ENCODE results near the gene SLC9A4. TPM values are rescaled to one million over a fixed set of nuclear protein-coding genes. Genes with fewer than 3 reads are reported as not detected.
A peak's percentile ranks its signal among the peaks of the same experiment; 100 is the strongest.

The SLC9A4 gene
- polyA plus RNA-seq, 1 experiment, result not detected

DNA sequence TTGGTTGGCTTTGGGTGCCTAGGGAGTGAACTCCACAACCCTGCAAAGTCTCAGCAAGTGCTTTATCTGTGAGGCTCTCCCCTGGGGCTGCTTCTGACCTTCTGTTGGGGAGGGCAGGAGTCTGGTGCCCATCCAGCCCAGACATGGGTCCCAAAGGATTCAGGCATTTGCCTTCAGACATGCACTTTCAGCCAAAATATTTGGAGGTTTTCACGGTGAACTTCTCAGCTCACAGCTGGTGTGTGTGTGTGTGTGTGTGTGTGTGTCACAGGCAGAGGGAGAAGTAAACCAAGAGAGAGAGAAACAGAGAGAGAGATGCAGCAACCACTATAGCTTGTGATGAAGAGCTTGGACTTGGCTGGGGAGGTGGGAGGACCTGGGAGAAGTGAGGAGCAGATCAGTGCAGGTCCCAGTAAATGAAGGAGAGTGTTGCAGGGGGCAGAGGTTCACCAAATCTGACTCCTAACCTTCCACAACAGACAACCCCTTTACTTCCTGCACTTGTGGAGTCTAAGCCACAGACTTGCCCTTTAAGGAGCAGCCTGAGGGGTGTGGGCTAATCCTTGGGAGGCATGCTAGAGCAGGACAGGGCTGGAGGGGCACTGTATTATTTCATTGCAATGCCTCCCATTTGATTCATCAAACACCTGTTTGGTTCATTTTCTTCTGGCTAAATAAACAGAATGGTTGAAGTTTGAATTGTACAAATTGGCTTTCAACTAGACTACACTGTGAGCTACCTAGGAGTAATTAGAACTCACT is 14.1 kb downstream of the SLC9A4 start:
- CTCF ChIA-PET, result interaction anchor here (4.8 kb wide), 1 partner anchor 14 kb away, joined by 26 read pairs; the partner anchor contains the start of gene SLC9A4

DNA sequence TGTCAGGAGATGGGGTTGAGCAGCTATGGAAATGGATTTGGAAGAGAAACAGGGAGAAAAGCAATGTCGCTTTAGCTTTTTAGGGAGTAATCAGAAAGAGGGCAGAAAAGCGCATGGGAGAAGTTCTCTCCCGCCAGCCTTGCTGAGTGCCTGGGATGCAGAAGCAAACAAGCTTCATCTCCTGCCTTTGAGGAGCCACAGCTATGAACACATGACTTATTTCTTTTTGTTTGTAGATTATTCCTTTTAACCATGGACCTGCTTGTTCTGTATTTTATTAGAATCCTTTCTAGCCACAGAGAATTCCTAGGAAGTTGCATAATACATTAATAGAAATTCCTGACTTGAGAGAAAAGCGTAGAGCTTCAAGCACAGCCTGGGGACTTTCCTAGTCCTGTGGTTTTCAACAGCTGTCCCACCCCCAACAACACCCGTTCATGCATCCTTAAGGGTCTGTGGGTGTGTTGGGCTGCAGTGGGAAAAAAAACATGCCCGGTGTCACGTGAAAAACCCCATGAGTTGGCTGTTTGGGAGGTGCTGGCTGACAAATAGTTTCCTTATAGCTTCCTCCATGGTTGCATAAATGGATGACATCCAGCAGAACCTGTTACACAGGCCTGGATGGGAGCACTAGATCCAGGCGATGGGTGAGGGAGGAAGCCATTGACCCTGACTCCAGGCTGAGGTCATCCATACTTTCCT is 14.9 kb downstream of the SLC9A4 start:
- no peak overlapping the region for H3K4me3 ChIP-seq (ENCODE audit: low read depth, low read length)
- ChIA-PET CTCF (interaction anchor here (4.8 kb wide), 1 partner anchor 15 kb away, joined by 26 read pairs; the partner anchor contains the start of gene SLC9A4), POLR2A (no interaction called here)
- TF ChIP-seq, protein P1, sequence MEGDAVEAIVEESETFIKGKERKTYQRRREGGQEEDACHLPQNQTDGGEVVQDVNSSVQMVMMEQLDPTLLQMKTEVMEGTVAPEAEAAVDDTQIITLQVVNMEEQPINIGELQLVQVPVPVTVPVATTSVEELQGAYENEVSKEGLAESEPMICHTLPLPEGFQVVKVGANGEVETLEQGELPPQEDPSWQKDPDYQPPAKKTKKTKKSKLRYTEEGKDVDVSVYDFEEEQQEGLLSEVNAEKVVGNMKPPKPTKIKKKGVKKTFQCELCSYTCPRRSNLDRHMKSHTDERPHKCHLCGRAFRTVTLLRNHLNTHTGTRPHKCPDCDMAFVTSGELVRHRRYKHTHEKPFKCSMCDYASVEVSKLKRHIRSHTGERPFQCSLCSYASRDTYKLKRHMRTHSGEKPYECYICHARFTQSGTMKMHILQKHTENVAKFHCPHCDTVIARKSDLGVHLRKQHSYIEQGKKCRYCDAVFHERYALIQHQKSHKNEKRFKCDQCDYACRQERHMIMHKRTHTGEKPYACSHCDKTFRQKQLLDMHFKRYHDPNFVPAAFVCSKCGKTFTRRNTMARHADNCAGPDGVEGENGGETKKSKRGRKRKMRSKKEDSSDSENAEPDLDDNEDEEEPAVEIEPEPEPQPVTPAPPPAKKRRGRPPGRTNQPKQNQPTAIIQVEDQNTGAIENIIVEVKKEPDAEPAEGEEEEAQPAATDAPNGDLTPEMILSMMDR (IDR thresholded peaks at IDR 0.05; ENCODE audit: insufficient read depth, low read depth, low read length), result no peak
- DNase-seq (ENCODE audit: low read depth), result peak; percentile 67
- no peaks in the 10 kb centered on the region for H3K36me3 ChIP-seq (ENCODE audit: control insufficient read depth, insufficient read depth, low read length)
- 0 out of 2 replicates have a peak, but pooled peaks cover 1% of the 10 kb centered on the region for H3K27me3 ChIP-seq (ENCODE audit: control insufficient read depth, insufficient read depth, low read length)

More for the DNA sequence above, 14.1 kb downstream of the SLC9A4 start:
- TF ChIP-seq, protein P1 (IDR thresholded peaks at IDR 0.05; ENCODE audit: insufficient read depth, low read depth, low read length), result no peak
- Histone ChIP-seq H3K4me3 (ENCODE audit: low read depth, low read length) (no peak overlapping the region), H3K27me3 (ENCODE audit: control insufficient read depth, insufficient read depth, low read length) (0 out of 2 replicates have a peak, but pooled peaks cover 1% of the 10 kb centered on the region), H3K36me3 (ENCODE audit: control insufficient read depth, insufficient read depth, low read length) (no peaks in the 10 kb centered on the region)
- POLR2A ChIA-PET, result no interaction called here
- DNase-seq (ENCODE audit: low read depth), result no peak

DNA sequence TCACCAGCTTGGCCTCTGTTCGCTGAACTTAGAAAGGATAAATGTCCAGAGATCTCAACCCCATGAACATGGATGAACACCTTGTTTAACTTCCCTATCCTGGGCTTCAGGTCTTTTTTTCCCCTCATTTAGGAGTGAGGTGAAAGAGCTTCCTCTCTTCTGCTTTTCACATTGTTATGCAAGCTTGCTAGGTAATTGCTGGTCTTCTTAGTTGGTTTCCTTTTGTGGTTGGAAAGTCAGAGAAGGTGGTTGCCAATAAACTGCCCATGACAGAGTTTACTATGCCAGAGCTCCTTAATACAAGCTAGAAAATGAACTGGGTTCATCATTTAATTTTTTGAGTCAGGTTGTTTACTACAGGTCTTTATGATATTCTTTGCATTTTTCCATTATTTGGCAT is 16.6 kb downstream of the SLC9A4 start:
- ChIA-PET CTCF (interaction anchor here (4.8 kb wide), 1 partner anchor 16 kb away, joined by 26 read pairs; the partner anchor contains the start of gene SLC9A4), POLR2A (no interaction called here)
- H3K27me3 ChIP-seq (ENCODE audit: control insufficient read depth, insufficient read depth, low read length), result 0 out of 2 replicates have a peak, but pooled peaks cover 1% of the 10 kb centered on the region
- no peak for DNase-seq (ENCODE audit: low read depth)
- H3K4me3 ChIP-seq (ENCODE audit: low read depth, low read length), result no peak overlapping the region
- TF ChIP-seq, protein P1 (IDR thresholded peaks at IDR 0.05; ENCODE audit: insufficient read depth, low read depth, low read length), result no peak
- H3K36me3 ChIP-seq (ENCODE audit: control insufficient read depth, insufficient read depth, low read length), result no peaks in the 10 kb centered on the region

DNA sequence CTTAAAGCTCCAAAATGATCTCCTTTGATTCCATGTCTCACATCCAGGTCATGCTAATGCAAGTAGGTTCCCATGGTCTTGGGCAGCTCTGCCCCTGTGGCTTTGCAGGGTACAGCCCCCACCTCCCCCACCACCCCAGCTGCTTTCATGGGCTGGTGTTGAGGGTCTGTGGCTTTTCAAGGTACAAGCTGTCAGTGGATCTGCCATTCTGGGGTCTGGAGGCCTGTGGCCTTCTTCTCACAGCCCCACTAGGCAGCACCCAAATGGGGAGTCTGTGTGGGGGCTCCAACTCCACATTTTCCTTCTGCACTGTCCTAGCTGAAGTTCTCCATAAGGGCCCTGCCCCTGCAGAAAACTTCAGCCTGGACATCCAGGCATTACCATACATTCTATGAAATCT is 19.0 kb downstream of the SLC9A4 start:
- Histone ChIP-seq H3K27me3 (ENCODE audit: control insufficient read depth, insufficient read depth, low read length) (0 out of 2 replicates have a peak, but pooled peaks cover 1% of the 10 kb centered on the region), H3K4me3 (ENCODE audit: low read depth, low read length) (no peak overlapping the region), H3K36me3 (ENCODE audit: control insufficient read depth, insufficient read depth, low read length) (no peaks in the 10 kb centered on the region)
- CTCF ChIA-PET, result interaction anchor here (1.4 kb wide), 1 partner anchor 21 kb away, joined by 3 read pairs; no protein-coding TSS in a partner anchor
- DNase-seq (ENCODE audit: low read depth), result no peak
- POLR2A ChIA-PET, result no interaction called here
- TF ChIP-seq, protein P1 (IDR thresholded peaks at IDR 0.05; ENCODE audit: insufficient read depth, low read depth, low read length), result no peak

DNA sequence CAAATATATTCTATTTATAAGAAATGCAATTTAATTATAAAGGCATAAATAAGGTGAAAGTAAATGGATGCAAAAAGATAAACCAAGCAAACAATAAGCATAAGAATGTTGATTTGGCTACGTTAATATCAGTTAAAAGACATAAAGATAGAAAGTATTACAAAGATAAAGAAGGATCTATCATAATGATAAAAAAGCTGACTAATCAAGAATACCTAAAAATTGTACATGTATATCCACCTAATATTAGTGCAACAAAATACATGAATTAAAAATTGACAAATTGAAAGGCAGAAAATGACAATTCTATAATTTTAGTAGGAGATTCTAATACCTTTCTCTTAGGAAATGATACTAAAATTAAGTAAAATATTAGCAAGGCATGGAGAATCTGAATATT is 21.5 kb downstream of the SLC9A4 start:
- H3K27me3 ChIP-seq (ENCODE audit: control insufficient read depth, insufficient read depth, low read length), result 0 out of 2 replicates have a peak, but pooled peaks cover 1% of the 10 kb centered on the region
- no peak overlapping the region for H3K4me3 ChIP-seq (ENCODE audit: low read depth, low read length)
- CTCF ChIA-PET, result no interaction called here
- DNase-seq (ENCODE audit: low read depth), result no peak
- POLR2A ChIA-PET, result no interaction called here
- no peaks in the 10 kb centered on the region for H3K36me3 ChIP-seq (ENCODE audit: control insufficient read depth, insufficient read depth, low read length)
- TF ChIP-seq, protein P1 (IDR thresholded peaks at IDR 0.05; ENCODE audit: insufficient read depth, low read depth, low read length), result no peak
